Measurements from ENCODE around the gene ASIC2. TPM values are rescaled to one million over a fixed set of nuclear protein-coding genes. Genes with fewer than 3 reads are reported as not detected.

The ASIC2 gene
- total RNA-seq, 1 experiment from 2014 or later = 4.1 TPM

- TF ChIP-seq SIN3A (IDR thresholded peaks at IDR 0.05; ENCODE audit: borderline replicate concordance, insufficient read depth, low read depth, low read length) = no peak
- TF ChIP-seq, protein P1, sequence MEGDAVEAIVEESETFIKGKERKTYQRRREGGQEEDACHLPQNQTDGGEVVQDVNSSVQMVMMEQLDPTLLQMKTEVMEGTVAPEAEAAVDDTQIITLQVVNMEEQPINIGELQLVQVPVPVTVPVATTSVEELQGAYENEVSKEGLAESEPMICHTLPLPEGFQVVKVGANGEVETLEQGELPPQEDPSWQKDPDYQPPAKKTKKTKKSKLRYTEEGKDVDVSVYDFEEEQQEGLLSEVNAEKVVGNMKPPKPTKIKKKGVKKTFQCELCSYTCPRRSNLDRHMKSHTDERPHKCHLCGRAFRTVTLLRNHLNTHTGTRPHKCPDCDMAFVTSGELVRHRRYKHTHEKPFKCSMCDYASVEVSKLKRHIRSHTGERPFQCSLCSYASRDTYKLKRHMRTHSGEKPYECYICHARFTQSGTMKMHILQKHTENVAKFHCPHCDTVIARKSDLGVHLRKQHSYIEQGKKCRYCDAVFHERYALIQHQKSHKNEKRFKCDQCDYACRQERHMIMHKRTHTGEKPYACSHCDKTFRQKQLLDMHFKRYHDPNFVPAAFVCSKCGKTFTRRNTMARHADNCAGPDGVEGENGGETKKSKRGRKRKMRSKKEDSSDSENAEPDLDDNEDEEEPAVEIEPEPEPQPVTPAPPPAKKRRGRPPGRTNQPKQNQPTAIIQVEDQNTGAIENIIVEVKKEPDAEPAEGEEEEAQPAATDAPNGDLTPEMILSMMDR (IDR thresholded peaks at IDR 0.05) = no peak
- TF ChIP-seq, protein P2, sequence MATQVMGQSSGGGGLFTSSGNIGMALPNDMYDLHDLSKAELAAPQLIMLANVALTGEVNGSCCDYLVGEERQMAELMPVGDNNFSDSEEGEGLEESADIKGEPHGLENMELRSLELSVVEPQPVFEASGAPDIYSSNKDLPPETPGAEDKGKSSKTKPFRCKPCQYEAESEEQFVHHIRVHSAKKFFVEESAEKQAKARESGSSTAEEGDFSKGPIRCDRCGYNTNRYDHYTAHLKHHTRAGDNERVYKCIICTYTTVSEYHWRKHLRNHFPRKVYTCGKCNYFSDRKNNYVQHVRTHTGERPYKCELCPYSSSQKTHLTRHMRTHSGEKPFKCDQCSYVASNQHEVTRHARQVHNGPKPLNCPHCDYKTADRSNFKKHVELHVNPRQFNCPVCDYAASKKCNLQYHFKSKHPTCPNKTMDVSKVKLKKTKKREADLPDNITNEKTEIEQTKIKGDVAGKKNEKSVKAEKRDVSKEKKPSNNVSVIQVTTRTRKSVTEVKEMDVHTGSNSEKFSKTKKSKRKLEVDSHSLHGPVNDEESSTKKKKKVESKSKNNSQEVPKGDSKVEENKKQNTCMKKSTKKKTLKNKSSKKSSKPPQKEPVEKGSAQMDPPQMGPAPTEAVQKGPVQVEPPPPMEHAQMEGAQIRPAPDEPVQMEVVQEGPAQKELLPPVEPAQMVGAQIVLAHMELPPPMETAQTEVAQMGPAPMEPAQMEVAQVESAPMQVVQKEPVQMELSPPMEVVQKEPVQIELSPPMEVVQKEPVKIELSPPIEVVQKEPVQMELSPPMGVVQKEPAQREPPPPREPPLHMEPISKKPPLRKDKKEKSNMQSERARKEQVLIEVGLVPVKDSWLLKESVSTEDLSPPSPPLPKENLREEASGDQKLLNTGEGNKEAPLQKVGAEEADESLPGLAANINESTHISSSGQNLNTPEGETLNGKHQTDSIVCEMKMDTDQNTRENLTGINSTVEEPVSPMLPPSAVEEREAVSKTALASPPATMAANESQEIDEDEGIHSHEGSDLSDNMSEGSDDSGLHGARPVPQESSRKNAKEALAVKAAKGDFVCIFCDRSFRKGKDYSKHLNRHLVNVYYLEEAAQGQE (IDR thresholded peaks at IDR 0.05; ENCODE audit: insufficient read depth in 1 of 2, low read depth in 2 of 2, low read length in 1 of 2) = no peak
- no peak for TF ChIP-seq TCF7L2 (IDR thresholded peaks at IDR 0.05; ENCODE audit: low read depth, low read length)
- no peak for TF ChIP-seq POLR2AphosphoS5 (IDR thresholded peaks at IDR 0.05; ENCODE audit: low read depth, low read length)
- no TSS peak for BruUV-seq (replicated peaks)
- Histone ChIP-seq H3K27me3 (ENCODE audit: control insufficient read depth, insufficient read depth, low read length) (no peaks in the 10 kb centered on the region), H3K9me3 (ENCODE audit: control insufficient read depth, insufficient read depth, low read depth, low read length) (no peaks in the 10 kb centered on the region), H3K4me3 (ENCODE audit: low read depth in 2 of 2, low read length in 2 of 2) (no peak overlapping the region), H3K27ac (ENCODE audit: low read length) (no peak overlapping the region), H3K36me3 (ENCODE audit: control insufficient read depth, insufficient read depth, low read length) (no peaks in the 10 kb centered on the region), H3K4me1 (ENCODE audit: control insufficient read depth, insufficient read depth, low read length) (no peaks in the 10 kb centered on the region)
- POLR2A ChIA-PET = no interaction called here
- intact Hi-C loops (cut with micrococcal nuclease; ENCODE audit: unreplicated experiment) = no loop called here
- ATAC-seq = no peak
- in situ Hi-C loops (cut with HindIII; ENCODE audit: low pct_unique_long_range_greater_than_20kb, low sequenced_read_pairs) = no loop called here
- DNase-seq (ENCODE audit: low read depth, low spot score) = no peak
- CTCF ChIA-PET = no interaction called here
These were observed 273.8 kb downstream of the ASIC2 start for GRCh38 chr17:33019161-33019890.

GRCh38 chr17:33017366-33017765 is 275.7 kb downstream of the ASIC2 start:
- CTCF ChIA-PET = no interaction called here

More at GRCh38 chr17:33017366-33017765, 275.7 kb downstream of the ASIC2 start:
- Histone ChIP-seq H3K9me3 (ENCODE audit: control insufficient read depth, insufficient read depth, low read depth, low read length) (no peaks in the 10 kb centered on the region), H3K4me1 (ENCODE audit: control insufficient read depth, insufficient read depth, low read length) (no peaks in the 10 kb centered on the region), H3K36me3 (ENCODE audit: control insufficient read depth, insufficient read depth, low read length) (no peaks in the 10 kb centered on the region), H3K4me3 (ENCODE audit: low read depth in 2 of 2, low read length in 2 of 2) (no peak overlapping the region), H3K27me3 (ENCODE audit: control insufficient read depth, insufficient read depth, low read length) (no peaks in the 10 kb centered on the region), H3K27ac (ENCODE audit: low read length) (no peak overlapping the region)
- TF ChIP-seq TCF7L2 (IDR thresholded peaks at IDR 0.05; ENCODE audit: low read depth, low read length) = no peak
- TF ChIP-seq, protein P1 (IDR thresholded peaks at IDR 0.05) = no peak
- TF ChIP-seq SIN3A (IDR thresholded peaks at IDR 0.05; ENCODE audit: borderline replicate concordance, insufficient read depth, low read depth, low read length) = no peak
- TF ChIP-seq, protein P2 (IDR thresholded peaks at IDR 0.05; ENCODE audit: insufficient read depth in 1 of 2, low read depth in 2 of 2, low read length in 1 of 2) = no peak
- no peak for TF ChIP-seq POLR2AphosphoS5 (IDR thresholded peaks at IDR 0.05; ENCODE audit: low read depth, low read length)
- intact Hi-C loops (cut with micrococcal nuclease; ENCODE audit: unreplicated experiment) (no loop called here), in situ Hi-C loops (cut with HindIII; ENCODE audit: low pct_unique_long_range_greater_than_20kb, low sequenced_read_pairs) (no loop called here)
- DNase-seq (ENCODE audit: low read depth, low spot score) (no peak), ATAC-seq (no peak)
- BruUV-seq (replicated peaks) = no TSS peak
- POLR2A ChIA-PET = no interaction called here

Data from Panc1 (cell line).